Measurements from ENCODE around the gene SIRT6. TPM values are rescaled to one million over a fixed set of nuclear protein-coding genes. Genes with fewer than 3 reads are reported as not detected.

Gene SIRT6
- total and polyA plus RNA-seq, 10 of the 15 experiments (the other 5 are each of a cell fraction or from before 2014, with no cell fraction given): 1.3 to 49.6 (median 24.2) TPM

DNA sequence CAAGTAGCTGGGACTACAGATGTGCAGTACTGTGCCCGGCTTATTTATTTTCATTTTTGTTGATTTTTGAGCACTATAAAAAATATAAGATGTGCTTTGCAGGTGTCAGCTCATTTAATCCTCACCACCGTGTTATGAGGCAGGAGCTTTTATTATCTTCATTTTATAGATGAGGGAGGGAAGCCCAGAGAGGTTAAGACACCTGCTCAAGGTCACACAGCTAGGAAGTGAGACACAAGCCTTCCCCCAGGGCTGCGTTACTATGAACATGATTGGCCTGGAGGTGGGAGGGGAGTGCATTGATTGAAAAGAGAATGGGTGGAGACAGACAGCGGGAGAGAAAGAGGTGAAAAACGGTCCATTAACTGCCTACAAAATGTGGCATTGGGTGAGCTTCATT lies 7.3 kb upstream of the SIRT6 start:
- CTCF ChIA-PET: interaction anchor here (1.0 to 5.0 kb wide), 6 partner anchors 13 to 204 kb away, joined by 3 to 32 read pairs (median 9); partner anchors contain the start of gene EEF2
- SMC1A ChIA-PET (ENCODE audit: uncharacterized antibody, unreplicated experiment): no interaction called here
- BruUV-seq (replicated peaks): no TSS peak
- Histone ChIP-seq H3K9ac (ENCODE audit: control insufficient read depth, insufficient read depth, low read length) (no peak overlapping the region), H3K9me3 (replicated peaks; ENCODE audit: control insufficient read depth, insufficient read depth, low read length) (no peaks in the 10 kb centered on the region), H3K4me1 (ENCODE audit: control insufficient read depth, insufficient read depth, low read length) (no peaks in the 10 kb centered on the region), H4K20me1 (ENCODE audit: control insufficient read depth, insufficient read depth) (0 out of 2 replicates have a peak, but pooled peaks cover 2% of the 10 kb centered on the region), H2AFZ (ENCODE audit: control insufficient read depth, low read depth, low read length) (no peak overlapping the region), H3K27ac (ENCODE audit: control insufficient read depth, insufficient read depth) (no peak overlapping the region), H3K36me3 (ENCODE audit: control insufficient read depth in 2 of 2, insufficient read depth in 2 of 2, low read length in 1 of 2) (no peaks in the 10 kb centered on the region), H3K4me2 (ENCODE audit: control insufficient read depth, insufficient read depth) (no peak overlapping the region), H3K79me2 (ENCODE audit: control insufficient read depth, insufficient read depth, low read length) (no peaks in the 10 kb centered on the region), H3K4me3 (no peak overlapping the region), H3K27me3 (replicated peaks in 1 of 2; ENCODE audit: control insufficient read depth in 2 of 2, insufficient read depth in 2 of 2, low read length in 1 of 2) (no peaks in the 10 kb centered on the region)
- FAIRE-seq: no peak
- RAD21 ChIA-PET (ENCODE audit: unreplicated experiment): interaction anchor here (1.0 kb wide), 1 partner anchor 49 kb away, joined by 3 read pairs; no protein-coding TSS in a partner anchor
- intact Hi-C loops (cut with micrococcal nuclease; ENCODE audit: unreplicated experiment): loop anchor here (10.0 kb wide), 1 partner anchor 125 kb away; the partner anchor contains the start of gene ZBTB7A
- TF ChIP-seq HCFC1 (IDR thresholded peaks at IDR 0.05; ENCODE audit: low read length) (no peak), RELA (IDR thresholded peaks at IDR 0.05; ENCODE audit: borderline replicate concordance, partially characterized antibody) (no peak), IKZF2 (IDR thresholded peaks at IDR 0.05) (no peak)
- in situ Hi-C loops (cut with MboI): no loop called here
- POLR2A ChIA-PET: no interaction called here
- no peak for ATAC-seq
- no peak for DNase-seq (ENCODE audit: low read depth, low spot score)
- WGBS (ENCODE audit: insufficient coverage, insufficient replicate concordance, low lambda C conversion rate, missing lambda C conversion rate): 44% methylated on average over 5 of the region's 5 CpGs

- FAIRE-seq (no peak), DNase-seq (ENCODE audit: low read depth, low spot score) (no peak), ATAC-seq (no peak)
- no TSS peak for BruUV-seq (replicated peaks)
- ChIA-PET POLR2A (interaction anchor here (0.6 to 1.5 kb wide), 2 partner anchors 47 to 204 kb away, joined by 3 to 7 read pairs; no protein-coding TSS in a partner anchor), RAD21 (ENCODE audit: unreplicated experiment) (interaction anchor here (1.3 kb wide), 1 partner anchor 200 kb away, joined by 4 read pairs; no protein-coding TSS in a partner anchor), SMC1A (ENCODE audit: uncharacterized antibody, unreplicated experiment) (interaction anchor here (0.6 to 1.5 kb wide), 6 partner anchors 13 to 202 kb away, joined by 3 to 7 read pairs (median 3); partner anchors contain the start of gene EEF2), CTCF (interaction anchor here (0.6 to 4.7 kb wide), 5 partner anchors 13 to 608 kb away, joined by 3 to 32 read pairs (median 6); no protein-coding TSS in a partner anchor)
- Histone ChIP-seq H2AFZ (ENCODE audit: control insufficient read depth, low read depth, low read length) (no peak overlapping the region), H4K20me1 (ENCODE audit: control insufficient read depth, insufficient read depth) (0 out of 2 replicates have a peak, but pooled peaks cover 2% of the 10 kb centered on the region), H3K27ac (ENCODE audit: control insufficient read depth, insufficient read depth) (no peak overlapping the region), H3K36me3 (ENCODE audit: control insufficient read depth in 2 of 2, insufficient read depth in 2 of 2, low read length in 1 of 2) (no peaks in the 10 kb centered on the region), H3K9me3 (replicated peaks; ENCODE audit: control insufficient read depth, insufficient read depth, low read length) (no peaks in the 10 kb centered on the region), H3K9ac (ENCODE audit: control insufficient read depth, insufficient read depth, low read length) (no peak overlapping the region), H3K4me3 (no peak overlapping the region), H3K27me3 (replicated peaks in 1 of 2; ENCODE audit: control insufficient read depth in 2 of 2, insufficient read depth in 2 of 2, low read length in 1 of 2) (no peaks in the 10 kb centered on the region), H3K4me2 (ENCODE audit: control insufficient read depth, insufficient read depth) (no peak overlapping the region), H3K4me1 (ENCODE audit: control insufficient read depth, insufficient read depth, low read length) (peaks cover 3% of the 10 kb centered on the region; the same call in 1 of the 2 replicates), H3K79me2 (ENCODE audit: control insufficient read depth, insufficient read depth, low read length) (no peaks in the 10 kb centered on the region)
- intact Hi-C loops (cut with micrococcal nuclease; ENCODE audit: unreplicated experiment) (loop anchor here (2.0 to 10.0 kb wide), 2 partner anchors 123 to 201 kb away; partner anchors contain the start of gene ZBTB7A), in situ Hi-C loops (cut with MboI) (no loop called here)
- WGBS (ENCODE audit: insufficient coverage, insufficient replicate concordance, low lambda C conversion rate, missing lambda C conversion rate): 47% methylated on average over 10 of the region's 10 CpGs
- TF ChIP-seq HSF1 (IDR thresholded peaks at IDR 0.05; ENCODE audit: low read depth, low read length): no peak
- TF ChIP-seq FOS (IDR thresholded peaks at IDR 0.05; ENCODE audit: borderline replicate concordance, extremely low read depth, insufficient read length): no peak
- TF ChIP-seq EZH2 (IDR thresholded peaks at IDR 0.05; ENCODE audit: borderline replicate concordance, control insufficient read depth, low read depth, low read length): no peak
Observed at GRCh38 chr19:4187313-4188122, 5.2 kb upstream of the SIRT6 start.
